ENCODE measurements around the gene XRN1.
"Not testable (repeated sequence)": the region's sequence is repeated elsewhere in the genome, so short reads cannot be mapped to it uniquely, and the experiment has no call there.

The XRN1 gene

GRCh38 chr3:142434503-142434902, 13.3 kb downstream of the XRN1 start:
- DNase-seq (ENCODE audit: low read depth), result no peak

DNA sequence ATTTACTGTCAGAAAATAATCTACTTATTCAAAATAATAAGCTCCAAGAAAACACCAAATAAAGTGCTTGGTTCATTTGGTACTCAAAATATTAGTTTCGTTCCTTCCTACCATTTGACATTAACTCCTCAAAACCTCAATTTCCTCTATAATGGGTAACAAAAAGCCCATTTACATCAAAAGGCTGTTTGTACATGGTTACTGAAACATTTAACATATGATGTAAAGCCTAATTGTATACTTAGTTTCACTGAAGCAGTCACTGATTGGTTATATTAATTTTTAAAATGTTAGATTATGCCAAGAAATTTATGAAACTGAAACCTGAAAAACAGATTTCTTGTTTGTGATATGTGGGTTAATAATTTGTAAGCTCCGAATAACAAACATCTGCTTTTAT, 14.7 kb downstream of the XRN1 start:
- DNase-seq (ENCODE audit: low read depth), result no peak

- no peak for DNase-seq (ENCODE audit: low read depth)
Observed at GRCh38 chr3:142429582-142429981, 18.3 kb downstream of the XRN1 start.

- no peak for DNase-seq (ENCODE audit: low read depth)
Observed at GRCh38 chr3:142424754-142425153, 23.1 kb downstream of the XRN1 start.

DNA sequence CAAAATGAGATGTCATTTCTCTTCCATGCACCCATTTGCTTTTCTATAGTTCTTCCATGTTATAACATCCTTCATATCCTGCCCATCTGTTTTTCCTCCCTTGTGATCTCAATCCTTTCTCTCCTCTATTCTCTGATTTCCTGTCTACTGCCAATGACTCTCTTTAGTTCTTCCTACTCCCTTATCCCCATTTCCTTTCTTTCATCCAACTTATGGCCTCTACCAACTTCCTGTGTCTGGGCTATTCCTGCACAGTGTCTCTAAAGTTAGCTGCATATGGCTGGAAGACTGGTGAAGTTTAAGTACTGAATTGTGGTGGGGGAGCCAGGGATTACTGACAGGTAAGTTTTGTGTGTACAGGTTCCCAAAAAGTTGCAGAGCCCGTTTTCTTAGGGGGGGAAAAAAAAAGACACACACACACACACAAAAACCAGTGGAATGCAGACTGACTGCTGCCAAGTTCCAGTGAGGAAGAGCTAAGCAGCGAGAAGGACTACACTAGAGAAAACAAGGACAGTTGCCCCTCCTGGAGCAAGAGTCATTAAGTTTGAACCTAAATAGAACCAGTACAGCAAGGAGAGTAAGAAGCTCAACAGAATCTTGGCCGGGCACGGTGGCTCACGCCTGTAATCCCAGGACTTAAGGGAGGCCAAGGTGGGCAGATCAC, 28.8 kb downstream of the XRN1 start:
- no peak for DNase-seq (ENCODE audit: low read depth)

GRCh38 chr3:142417302-142417701, 30.5 kb downstream of the XRN1 start:
- DNase-seq (ENCODE audit: low read depth), result no peak

DNA sequence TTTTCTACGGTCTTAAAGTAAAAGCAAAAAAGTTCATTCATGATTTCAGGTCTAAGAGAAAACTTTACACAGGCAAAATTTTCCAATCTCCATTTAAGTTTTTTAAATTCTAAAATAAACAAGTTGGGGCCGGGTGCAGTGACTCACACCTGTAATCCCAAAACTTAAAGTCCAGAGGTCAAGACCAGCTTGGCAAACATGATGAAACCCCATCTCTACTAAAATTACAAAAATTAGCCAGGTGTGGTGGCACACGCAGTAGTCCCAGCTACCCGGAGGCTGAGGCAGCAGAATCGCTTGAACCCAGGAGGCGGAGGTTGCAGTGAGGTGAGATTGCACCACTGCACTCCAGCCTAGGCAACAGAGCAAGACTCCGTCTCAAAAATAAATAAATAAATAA, 47.3 kb downstream of the XRN1 start:
- DNase-seq (ENCODE audit: low read depth), result not testable (repeated sequence)

- no peak for DNase-seq (ENCODE audit: low read depth)
Observed at GRCh38 chr3:142394921-142395622, 52.8 kb downstream of the XRN1 start.

GRCh38 chr3:142385078-142385477, 62.8 kb downstream of the XRN1 start:
- no peak for DNase-seq (ENCODE audit: low read depth)

DNA sequence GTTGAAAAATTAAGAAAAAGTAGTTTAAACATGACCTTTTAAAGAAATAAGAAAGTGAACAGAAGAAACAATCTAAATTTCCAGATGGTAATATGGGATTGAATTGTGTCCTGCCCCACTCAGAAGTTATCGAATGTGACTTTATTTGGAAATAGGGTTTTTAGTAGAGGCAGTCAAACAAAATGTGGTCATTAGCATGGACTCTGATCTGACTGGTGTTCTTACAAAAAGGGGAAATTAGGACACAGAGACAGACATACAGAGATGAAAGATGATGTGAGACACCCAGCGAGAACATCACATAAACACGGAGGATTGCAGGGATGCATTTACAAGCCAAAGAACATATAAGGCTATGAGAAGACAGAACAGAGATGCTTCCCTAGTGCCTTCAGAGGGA, 73.2 kb downstream of the XRN1 start:
- DNase-seq (ENCODE audit: low read depth), result no peak

GRCh38 chr3:142369576-142369975, 78.3 kb downstream of the XRN1 start:
- DNase-seq (ENCODE audit: low read depth), result not testable (repeated sequence)

- no peak for DNase-seq (ENCODE audit: low read depth)
Observed at GRCh38 chr3:142366434-142366833, 81.4 kb downstream of the XRN1 start.

- DNase-seq (ENCODE audit: low read depth), result no peak
Observed at GRCh38 chr3:142363936-142364467, 83.8 kb downstream of the XRN1 start.

GRCh38 chr3:142363433-142363832, 84.4 kb downstream of the XRN1 start:
- DNase-seq (ENCODE audit: low read depth), result not testable (repeated sequence)

GRCh38 chr3:142359367-142359766, 88.5 kb downstream of the XRN1 start:
- DNase-seq (ENCODE audit: low read depth), result no peak

GRCh38 chr3:142356818-142357217, 91.0 kb downstream of the XRN1 start:
- no peak for DNase-seq (ENCODE audit: low read depth)

- no peak for DNase-seq (ENCODE audit: low read depth)
Observed at GRCh38 chr3:142355692-142356091, 92.1 kb downstream of the XRN1 start.

GRCh38 chr3:142354076-142354475, 93.8 kb downstream of the XRN1 start:
- no peak for DNase-seq (ENCODE audit: low read depth)

GRCh38 chr3:142353571-142353970, 94.3 kb downstream of the XRN1 start:
- no peak for DNase-seq (ENCODE audit: low read depth)

GRCh38 chr3:142352698-142353097, 95.1 kb downstream of the XRN1 start:
- DNase-seq (ENCODE audit: low read depth), result not testable (repeated sequence)

- DNase-seq (ENCODE audit: low read depth), result no peak
Observed at GRCh38 chr3:142348460-142348859, 99.4 kb downstream of the XRN1 start.

DNA sequence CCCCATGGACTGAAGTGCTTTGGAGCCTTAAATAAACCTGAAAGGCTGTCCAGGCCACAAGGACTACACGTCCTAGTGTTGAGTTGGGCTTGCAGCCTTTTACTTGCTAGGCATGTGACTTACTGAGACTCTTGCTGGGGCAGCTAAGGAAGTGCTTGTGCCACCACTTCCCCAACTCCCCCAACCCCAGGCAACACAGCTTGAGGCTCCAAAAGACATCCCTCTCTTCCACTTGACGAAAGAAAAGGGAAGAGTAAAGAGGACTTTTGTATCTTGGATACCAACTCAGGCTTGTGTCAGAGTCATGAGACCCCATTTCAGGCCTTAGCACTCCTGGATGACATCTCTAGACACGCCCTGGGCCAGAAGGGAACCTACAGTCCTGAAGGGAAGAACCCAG, 109.8 kb downstream of the XRN1 start:
- DNase-seq (ENCODE audit: low read depth), result no peak

- no peak for DNase-seq (ENCODE audit: low read depth)
Observed at GRCh38 chr3:142332390-142332789, 115.4 kb downstream of the XRN1 start.
